ENCODE measurements around the gene TMEM254. TPM values are rescaled to one million over a fixed set of nuclear protein-coding genes. Genes with fewer than 3 reads are reported as not detected.
A peak's percentile ranks its signal among the peaks of the same experiment; 100 is the strongest.
"Not testable (repeated sequence)": the region's sequence is repeated elsewhere in the genome, so short reads cannot be mapped to it uniquely, and the experiment has no call there.

The TMEM254 gene
- total and polyA plus RNA-seq, 7 experiments from 2014 or later: 7.3 to 44.5 (median 17.4) TPM

- peaks cover 6 to 12% of the 10 kb centered on the region in 2 donors for H3K4me1 ChIP-seq (ENCODE audit: control insufficient read depth in 2 of 2, insufficient read depth in 2 of 2, low read length in 2 of 2)
Observed at GRCh38 chr10:80081801-80082750, 3.6 kb downstream of the TMEM254 start.

GRCh38 chr10:80090121-80090520 is 11.7 kb downstream of the TMEM254 start:
- intact Hi-C loops (cut with micrococcal nuclease): no loop called here
- no peaks in the 10 kb centered on the region for H3K4me1 ChIP-seq (ENCODE audit: control insufficient read depth in 2 of 2, insufficient read depth in 2 of 2, low read length in 2 of 2)
- Mint-ChIP-seq H3K9me3 (no peaks in the 10 kb centered on the region), H3K4me1 (peaks cover 0 to 3% (median 0%) of the 10 kb centered on the region in 7 donors), H3K36me3 (peaks cover 0 to 21% (median 10%) of the 10 kb centered on the region in 5 donors), H3K27me3 (no peaks in the 10 kb centered on the region), H3K27ac (peak overlapping the region in 3 of 9 donors; percentile 22 to 69 (median 42)), H3K4me3 (no peak overlapping the region)
- CTCF ChIA-PET: interaction anchor here (0.6 to 0.7 kb wide), 2 partner anchors 28 to 311 kb away, joined by 3 read pairs; no protein-coding TSS in a partner anchor
- H3K4me3 ChIP-seq (ENCODE audit: low read length): no peak overlapping the region
- H3K27me3 ChIP-seq (ENCODE audit: control insufficient read depth in 2 of 2, insufficient read depth in 2 of 2, low read length in 2 of 2): no peaks in the 10 kb centered on the region
- POLR2A ChIA-PET: no interaction called here
- DNase-seq: no peak
- no peaks in the 10 kb centered on the region for H3K9me3 ChIP-seq (ENCODE audit: control insufficient read depth in 2 of 3, low read length in 3 of 3)
- peak; percentile 37 for ATAC-seq
- H3K36me3 ChIP-seq (ENCODE audit: control insufficient read depth in 2 of 3, insufficient read depth in 3 of 3, low read length in 3 of 3): peaks cover 0 to 8% (median 0%) of the 10 kb centered on the region in 3 experiments
- no peak overlapping the region for H3K27ac ChIP-seq (ENCODE audit: low read depth, low read length)

More at GRCh38 chr10:80081801-80082750, 3.6 kb downstream of the TMEM254 start:
- DNase-seq (no peak), ATAC-seq (no peak)
- no peaks in the 10 kb centered on the region for H3K27me3 Mint-ChIP-seq
- ChIA-PET CTCF (no interaction called here), POLR2A (no interaction called here)
- H3K36me3 Mint-ChIP-seq: peaks cover 0 to 20% (median 9%) of the 10 kb centered on the region in 5 donors
- Histone ChIP-seq H3K36me3 (ENCODE audit: control insufficient read depth in 2 of 3, insufficient read depth in 3 of 3, low read length in 3 of 3) (peaks cover 0 to 29% (median 0%) of the 10 kb centered on the region in 3 experiments), H3K9me3 (ENCODE audit: control insufficient read depth in 2 of 3, low read length in 3 of 3) (no peaks in the 10 kb centered on the region), H3K27me3 (ENCODE audit: control insufficient read depth in 2 of 2, insufficient read depth in 2 of 2, low read length in 2 of 2) (no peaks in the 10 kb centered on the region), H3K27ac (ENCODE audit: low read depth, low read length) (no peak overlapping the region), H3K4me3 (ENCODE audit: low read length) (no peak overlapping the region)
- H3K4me1 Mint-ChIP-seq: peaks cover 9 to 25% (median 20%) of the 10 kb centered on the region in 7 donors
- H3K4me3 Mint-ChIP-seq: no peak overlapping the region
- intact Hi-C loops (cut with micrococcal nuclease): no loop called here
- peak overlapping the region in 1 of 9 donors; percentile 65 for H3K27ac Mint-ChIP-seq
- no peaks in the 10 kb centered on the region for H3K9me3 Mint-ChIP-seq

- no peak overlapping the region for H3K4me3 ChIP-seq (ENCODE audit: low read length)
- ChIA-PET POLR2A (no interaction called here), CTCF (no interaction called here)
- intact Hi-C loops (cut with micrococcal nuclease): no loop called here
- H3K9me3 ChIP-seq (ENCODE audit: control insufficient read depth in 2 of 3, low read length in 3 of 3): no peaks in the 10 kb centered on the region
- DNase-seq (no peak), ATAC-seq (no peak)
- H3K36me3 ChIP-seq (ENCODE audit: control insufficient read depth in 2 of 3, insufficient read depth in 3 of 3, low read length in 3 of 3): peaks cover 0 to 8% (median 0%) of the 10 kb centered on the region in 3 experiments
- no peak overlapping the region for H3K27ac Mint-ChIP-seq
- no peaks in the 10 kb centered on the region for H3K27me3 ChIP-seq (ENCODE audit: control insufficient read depth in 2 of 2, insufficient read depth in 2 of 2, low read length in 2 of 2)
- H3K27ac ChIP-seq (ENCODE audit: low read depth, low read length): no peak overlapping the region
- no peak overlapping the region for H3K4me3 Mint-ChIP-seq
- peaks cover 0 to 3% (median 0%) of the 10 kb centered on the region in 7 donors for H3K4me1 Mint-ChIP-seq
- H3K4me1 ChIP-seq (ENCODE audit: control insufficient read depth in 2 of 2, insufficient read depth in 2 of 2, low read length in 2 of 2): no peaks in the 10 kb centered on the region
- H3K36me3 Mint-ChIP-seq: peaks cover 0 to 17% (median 5%) of the 10 kb centered on the region in 5 donors
- H3K27me3 Mint-ChIP-seq: peaks cover 0 to 9% (median 1%) of the 10 kb centered on the region in 5 donors
- H3K9me3 Mint-ChIP-seq: peaks cover 0 to 5% (median 0%) of the 10 kb centered on the region in 11 donors
Observed at GRCh38 chr10:80094231-80094630, 15.8 kb downstream of the TMEM254 start.

GRCh38 chr10:80098272-80098671 is 19.8 kb downstream of the TMEM254 start:
- H3K36me3 ChIP-seq (ENCODE audit: control insufficient read depth in 2 of 3, insufficient read depth in 3 of 3, low read length in 3 of 3); H3K27ac Mint-ChIP-seq; H3K9me3 Mint-ChIP-seq; ATAC-seq; H3K4me1 ChIP-seq (ENCODE audit: control insufficient read depth in 2 of 2, insufficient read depth in 2 of 2, low read length in 2 of 2); H3K4me1 Mint-ChIP-seq; H3K36me3 Mint-ChIP-seq; POLR2A ChIA-PET; H3K27ac ChIP-seq (ENCODE audit: low read depth, low read length); intact Hi-C loops (cut with micrococcal nuclease); H3K27me3 ChIP-seq (ENCODE audit: control insufficient read depth in 2 of 2, insufficient read depth in 2 of 2, low read length in 2 of 2); H3K9me3 ChIP-seq (ENCODE audit: control insufficient read depth in 2 of 3, low read length in 3 of 3); H3K4me3 ChIP-seq (ENCODE audit: low read length); DNase-seq; CTCF ChIA-PET; H3K4me3 Mint-ChIP-seq: not testable (repeated sequence)
- peaks cover 0 to 12% (median 3%) of the 10 kb centered on the region in 5 donors for H3K27me3 Mint-ChIP-seq

- CTCF ChIA-PET; H3K27me3 ChIP-seq (ENCODE audit: control insufficient read depth in 2 of 2, insufficient read depth in 2 of 2, low read length in 2 of 2); H3K4me1 ChIP-seq (ENCODE audit: control insufficient read depth in 2 of 2, insufficient read depth in 2 of 2, low read length in 2 of 2); intact Hi-C loops (cut with micrococcal nuclease); DNase-seq; H3K27ac Mint-ChIP-seq; H3K9me3 ChIP-seq (ENCODE audit: control insufficient read depth in 2 of 3, low read length in 3 of 3); ATAC-seq; H3K9me3 Mint-ChIP-seq; H3K36me3 ChIP-seq (ENCODE audit: control insufficient read depth in 2 of 3, insufficient read depth in 3 of 3, low read length in 3 of 3); H3K27ac ChIP-seq (ENCODE audit: low read depth, low read length); POLR2A ChIA-PET; H3K4me3 Mint-ChIP-seq; H3K4me3 ChIP-seq (ENCODE audit: low read length); H3K36me3 Mint-ChIP-seq: not testable (repeated sequence)
- Mint-ChIP-seq H3K4me1 (peaks cover 0 to 12% (median 8%) of the 10 kb centered on the region in 7 donors), H3K27me3 (peaks cover 0 to 12% (median 3%) of the 10 kb centered on the region in 5 donors)
Observed at GRCh38 chr10:80099295-80099694, 20.8 kb downstream of the TMEM254 start.

GRCh38 chr10:80100116-80100515 is 21.7 kb downstream of the TMEM254 start:
- ATAC-seq (no peak), DNase-seq (no peak)
- Mint-ChIP-seq H3K27ac (no peak overlapping the region), H3K9me3 (peaks cover 0 to 5% (median 0%) of the 10 kb centered on the region in 11 donors), H3K4me1 (peaks cover 0 to 18% (median 13%) of the 10 kb centered on the region in 7 donors), H3K27me3 (peaks cover 0 to 12% (median 3%) of the 10 kb centered on the region in 5 donors), H3K4me3 (no peak overlapping the region), H3K36me3 (peaks cover 0 to 9% (median 0%) of the 10 kb centered on the region in 5 donors)
- no peak overlapping the region for H3K4me3 ChIP-seq (ENCODE audit: low read length)
- H3K27ac ChIP-seq (ENCODE audit: low read depth, low read length): no peak overlapping the region
- no peaks in the 10 kb centered on the region for H3K27me3 ChIP-seq (ENCODE audit: control insufficient read depth in 2 of 2, insufficient read depth in 2 of 2, low read length in 2 of 2)
- intact Hi-C loops (cut with micrococcal nuclease): no loop called here
- no peaks in the 10 kb centered on the region for H3K36me3 ChIP-seq (ENCODE audit: control insufficient read depth in 2 of 3, insufficient read depth in 3 of 3, low read length in 3 of 3)
- ChIA-PET CTCF (no interaction called here), POLR2A (no interaction called here)
- peaks cover 0 to 5% of the 10 kb centered on the region in 2 donors for H3K4me1 ChIP-seq (ENCODE audit: control insufficient read depth in 2 of 2, insufficient read depth in 2 of 2, low read length in 2 of 2)
- no peaks in the 10 kb centered on the region for H3K9me3 ChIP-seq (ENCODE audit: control insufficient read depth in 2 of 3, low read length in 3 of 3)

Data from naive thymus-derived CD4-positive, alpha-beta T cell (primary cell).